ENCODE results near the gene ETV6. TPM values are rescaled to one million over a fixed set of nuclear protein-coding genes. Genes with fewer than 3 reads are reported as not detected.

Gene ETV6
- total and polyA plus RNA-seq, 2 of the 8 experiments (the other 6 are each of a cell fraction or from before 2014, with no cell fraction given): 5.5 to 23.9 TPM

- Histone ChIP-seq H2BK15ac (ENCODE audit: low read length) (no peak overlapping the region), H2BK5ac (ENCODE audit: low read depth, low read length) (peak overlapping the region; percentile 40), H3K79me2 (ENCODE audit: control insufficient read depth in 1 of 2, insufficient read depth in 2 of 2, low read length in 2 of 2) (no peaks in the 10 kb centered on the region), H4K8ac (ENCODE audit: extremely low read depth, insufficient read depth, low read length) (no peak overlapping the region), H2AK5ac (ENCODE audit: low read depth, low read length) (peak overlapping the region; percentile 92; the same call in 1 of the 2 replicates), H3K23me2 (ENCODE audit: low read depth, low read length) (no peaks in the 10 kb centered on the region), H3K14ac (ENCODE audit: insufficient read length) (no peak overlapping the region), H2BK20ac (ENCODE audit: low read length) (peak overlapping the region; percentile 91; the same call in 1 of the 2 replicates), H4K91ac (replicated peaks; ENCODE audit: insufficient read length, low read length) (no peak overlapping the region), H4K5ac (ENCODE audit: insufficient read length, low read depth, low read length) (no peak overlapping the region), H2AFZ (ENCODE audit: low read length) (no peak overlapping the region), H3K79me1 (ENCODE audit: low read depth, low read length) (peaks cover 2% of the 10 kb centered on the region; the same call in 1 of the 2 replicates), H3K4ac (replicated peaks; ENCODE audit: insufficient read length, low read depth, low read length) (no peak overlapping the region), H3K36me3 (ENCODE audit: control insufficient read depth in 2 of 4, insufficient read depth in 4 of 4, low read length in 3 of 4) (no peaks in the 10 kb centered on the region), H3K9ac (replicated peaks in 1 of 4; ENCODE audit: extremely low read depth in 1 of 4, low read depth in 3 of 4, low read length in 3 of 4) (no peak overlapping the region), H3K9me3 (ENCODE audit: insufficient read depth in 2 of 2, low read depth in 1 of 2, low read length in 1 of 2) (no peaks in the 10 kb centered on the region), H3K56ac (replicated peaks; ENCODE audit: insufficient read length, low read depth, low read length) (no peak overlapping the region), H3K4me2 (ENCODE audit: insufficient read depth in 1 of 2, low read depth in 2 of 2, low read length in 2 of 2) (no peak overlapping the region), H3K27ac (ENCODE audit: low read depth, low read length) (no peak overlapping the region), H3K27me3 (replicated peaks in 1 of 4; ENCODE audit: control insufficient read depth in 3 of 4, extremely low read depth in 1 of 4, insufficient read depth in 3 of 4, low read length in 3 of 4) (no peaks in the 10 kb centered on the region), H3K23ac (ENCODE audit: insufficient read length) (no peak overlapping the region), H3K4me3 (ENCODE audit: extremely low read depth in 1 of 4, insufficient read depth in 2 of 4, low read depth in 3 of 4, low read length in 4 of 4) (no peak overlapping the region), H3K18ac (ENCODE audit: extremely low read depth, low read length) (no peak overlapping the region), H2BK12ac (ENCODE audit: low read depth, low read length) (no peak overlapping the region), H3K4me1 (replicated peaks in 1 of 4; ENCODE audit: control insufficient read depth in 3 of 4, insufficient read depth in 4 of 4, low read length in 3 of 4) (peaks cover 4 to 16% (median 9%) of the 10 kb centered on the region in 4 experiments), H2BK120ac (replicated peaks; ENCODE audit: low read depth, low read length) (no peak overlapping the region), H4K20me1 (replicated peaks in 1 of 2; ENCODE audit: control insufficient read depth in 1 of 2, insufficient read depth in 2 of 2, low read length in 2 of 2) (no peaks in the 10 kb centered on the region)
- DNase-seq (ENCODE audit: low read depth in 1 of 2, low spot score in 2 of 2): no peak
- peak; percentile 46; the same call in 1 of the 2 replicates for TF ChIP-seq KDM1A (IDR thresholded peaks at IDR 0.05; ENCODE audit: borderline replicate concordance, low read length)
- TF ChIP-seq NANOG (IDR thresholded peaks at IDR 0.05; ENCODE audit: insufficient read depth, low read depth, low read length, poor library complexity, severe bottlenecking): no peak
- FAIRE-seq: no peak
- WGBS, 2 experiments (ENCODE audit: extremely low coverage in 1 of 2, insufficient coverage in 1 of 2, insufficient read length in 1 of 2, insufficient replicate concordance in 2 of 2, low coverage in 1 of 2, low lambda C conversion rate in 2 of 2, missing lambda C conversion rate in 1 of 2): 89% methylated on average over 10 of the region's 10 CpGs; no CpG with 5 or more reads in 1 of the 2 experiments
- CTCF ChIA-PET (ENCODE audit: partially characterized antibody): interaction anchor here (0.5 to 1.7 kb wide), 4 partner anchors 9 to 616 kb away, joined by 3 to 5 read pairs (median 4); no protein-coding TSS in a partner anchor
- POLR2A ChIA-PET (ENCODE audit: partially characterized antibody): interaction anchor here (1.3 kb wide), 1 partner anchor 9 kb away, joined by 4 read pairs; no protein-coding TSS in a partner anchor
Observed at GRCh38 chr12:11821386-11822080, 172.1 kb downstream of the ETV6 start.

Data from H1 (cell line).